Activated CD8-positive, alpha-beta memory T cell treated with anti-CD3 and anti-CD28 coated beads for 36 hours (primary cell): ENCODE results near the gene NUDT19. TPM values are rescaled to one million over a fixed set of nuclear protein-coding genes. Genes with fewer than 3 reads are reported as not detected.
"Not testable (repeated sequence)": the region's sequence is repeated elsewhere in the genome, so short reads cannot be mapped to it uniquely, and the experiment has no call there.

Experiments used
- CTCF ChIA-PET: fragments of 350-600 bp; sonication (Branson Sonifier 250); formaldehyde crosslinking; loops from one replicate; lab custom pipeline; 2021; ENCODE audit warnings: antibody characterized with exemption; lab: Charles Lee
- POLR2A ChIA-PET: fragments of 350-600 bp; sonication (Branson Sonifier 250); formaldehyde crosslinking; loops from one replicate; lab custom pipeline; 2021; ENCODE audit warnings: antibody characterized with exemption; lab: Charles Lee
- total RNA-seq, 2 experiments: library from RNA; stranded (reverse); gene quantifications; one replicate each; pipeline ENCODE4 v1.2.3, GENCODE V29; 2021

NUDT19 gene
- total RNA-seq, 2 experiments from 2014 or later: 19.2 to 20.0 TPM

- POLR2A ChIA-PET: interaction anchor here (1.0 to 2.5 kb wide), 3 partner anchors 17 to 73 kb away, joined by 4 to 16 read pairs (median 4); partner anchors contain the start of gene NUDT19
- CTCF ChIA-PET: interaction anchor here (1.6 kb wide), 1 partner anchor 74 kb away, joined by 4 read pairs; no protein-coding TSS in a partner anchor
Measured at GRCh38 chr19:32674153-32674930, 17.3 kb upstream of the NUDT19 start.

GRCh38 chr19:32674931-32675719, 16.5 kb upstream of the NUDT19 start, which contains the start of gene ANKRD27:
TSS of gene ANKRD27 (minus strand) at chr19:32675180. CDS start at chr19:32659015, 16,165 bp downstream.
- POLR2A ChIA-PET: interaction anchor here (1.0 to 2.5 kb wide), 2 partner anchors 17 to 18 kb away, joined by 4 to 16 read pairs; partner anchors contain the start of gene NUDT19
- CTCF ChIA-PET: interaction anchor here (1.6 kb wide), 1 partner anchor 75 kb away, joined by 4 read pairs; no protein-coding TSS in a partner anchor

- CTCF ChIA-PET: no interaction called here
Measured at GRCh38 chr19:32675720-32676185, 15.9 kb upstream of the NUDT19 start, which contains the start of gene RGS9BP. TSS of gene RGS9BP (plus strand) at chr19:32675848. CDS start at chr19:32676264, 416 bp downstream.

GRCh38 chr19:32676186-32676894, 15.3 kb upstream of the NUDT19 start:
- CTCF ChIA-PET: interaction anchor here (0.9 to 1.6 kb wide), 4 partner anchors 8 to 449 kb away, joined by 3 to 5 read pairs (median 3); no protein-coding TSS in a partner anchor
- POLR2A ChIA-PET: interaction anchor here (2.5 kb wide), 1 partner anchor 15 kb away, joined by 16 read pairs; the partner anchor contains the start of gene NUDT19

More at GRCh38 chr19:32675720-32676185, 15.9 kb upstream of the NUDT19 start, which contains the start of gene RGS9BP:
- POLR2A ChIA-PET: interaction anchor here (1.0 to 2.5 kb wide), 2 partner anchors 16 to 17 kb away, joined by 4 to 16 read pairs; partner anchors contain the start of gene NUDT19

GRCh38 chr19:32676895-32677359, 14.7 kb upstream of the NUDT19 start:
- ChIA-PET CTCF (interaction anchor here (0.9 to 1.6 kb wide), 4 partner anchors 8 to 448 kb away, joined by 3 to 5 read pairs (median 3); no protein-coding TSS in a partner anchor), POLR2A (interaction anchor here (2.5 kb wide), 1 partner anchor 15 kb away, joined by 16 read pairs; the partner anchor contains the start of gene NUDT19)

- CTCF ChIA-PET: interaction anchor here (0.7 to 1.6 kb wide), 2 partner anchors 9 to 499 kb away, joined by 4 to 5 read pairs; no protein-coding TSS in a partner anchor
- POLR2A ChIA-PET: interaction anchor here (1.3 kb wide), 1 partner anchor 14 kb away, joined by 4 read pairs; the partner anchor contains the start of gene NUDT19
Measured at GRCh38 chr19:32677657-32678056, 14.0 kb upstream of the NUDT19 start.

- CTCF ChIA-PET: no interaction called here
- POLR2A ChIA-PET: no interaction called here
Measured at GRCh38 chr19:32680986-32681385, 10.6 kb upstream of the NUDT19 start.

- CTCF ChIA-PET: interaction anchor here (0.7 kb wide), 1 partner anchor 35 kb away, joined by 5 read pairs; no protein-coding TSS in a partner anchor
- POLR2A ChIA-PET: no interaction called here
Measured at GRCh38 chr19:32682317-32682716, 9.3 kb upstream of the NUDT19 start.

GRCh38 chr19:32686847-32687475, 4.7 kb upstream of the NUDT19 start:
- POLR2A ChIA-PET: no interaction called here
- CTCF ChIA-PET: interaction anchor here (0.7 to 0.8 kb wide), 2 partner anchors 10 to 346 kb away, joined by 4 to 5 read pairs; no protein-coding TSS in a partner anchor

- CTCF ChIA-PET: interaction anchor here (0.7 kb wide), 1 partner anchor 347 kb away, joined by 4 read pairs; no protein-coding TSS in a partner anchor
- POLR2A ChIA-PET: no interaction called here
Measured at GRCh38 chr19:32687681-32688080, 3.9 kb upstream of the NUDT19 start.

- CTCF ChIA-PET: no interaction called here
- POLR2A ChIA-PET: no interaction called here
Measured at GRCh38 chr19:32688311-32688710, 3.3 kb upstream of the NUDT19 start.

- ChIA-PET POLR2A (interaction anchor here (0.8 to 1.7 kb wide), 8 partner anchors 8 to 389 kb away, joined by 3 to 16 read pairs (median 4); partner anchors contain the start of genes ANKRD27, CEP89, FAAP24 and GPATCH1), CTCF (interaction anchor here (0.6 kb wide), 1 partner anchor 91 kb away, joined by 3 read pairs; no protein-coding TSS in a partner anchor)
Measured at GRCh38 chr19:32691952-32692726, 518 bp downstream of the NUDT19 start.

GRCh38 chr19:32692727-32693061, 1.1 kb downstream of the NUDT19 start:
- CTCF ChIA-PET: interaction anchor here (0.6 kb wide), 1 partner anchor 128 kb away, joined by 3 read pairs; no protein-coding TSS in a partner anchor

GRCh38 chr19:32693151-32694108, 1.8 kb downstream of the NUDT19 start:
- ChIA-PET POLR2A (interaction anchor here (1.0 to 1.2 kb wide), 2 partner anchors 18 to 387 kb away, joined by 3 to 4 read pairs; partner anchors contain the start of genes ANKRD27 and GPATCH1), CTCF (interaction anchor here (0.6 kb wide), 1 partner anchor 129 kb away, joined by 3 read pairs; no protein-coding TSS in a partner anchor)

More at GRCh38 chr19:32692727-32693061, 1.1 kb downstream of the NUDT19 start:
- POLR2A ChIA-PET: interaction anchor here (1.0 to 1.2 kb wide), 2 partner anchors 18 to 388 kb away, joined by 3 to 4 read pairs; partner anchors contain the start of genes ANKRD27 and GPATCH1

- CTCF ChIA-PET, POLR2A ChIA-PET: not testable (repeated sequence)
Measured at GRCh38 chr19:32694316-32694715, 2.7 kb downstream of the NUDT19 start.
